WTC11 (cell line): ENCODE results near the gene ASTN2. TPM values are rescaled to one million over a fixed set of nuclear protein-coding genes. Genes with fewer than 3 reads are reported as not detected.

ENCODE experiments used
- ATAC-seq: fragments of 200-7000 bp; cut with Tn5 transposase; 2 replicates; pipeline ENCODE4 v1.10.0; 2021; ENCODE audit warnings: mild to moderate bottlenecking, moderate library complexity
- CTCF ChIA-PET: fragments of 300-600 bp; sonication (Branson Sonifier 250); formaldehyde crosslinking; loops from one replicate; lab custom pipeline; 2021; ENCODE audit warnings: antibody characterized with exemption; lab: Charles Lee
- POLR2A ChIA-PET: fragments of 350-600 bp; sonication (Branson Sonifier 250); formaldehyde crosslinking; loops from one replicate; lab custom pipeline; 2021; ENCODE audit warnings: antibody characterized with exemption; lab: Charles Lee
- DNase-seq: peaks from one replicate; pipeline ENCODE4 v3.0.0; 2021; ENCODE audit warnings: low spot score
- H3K27ac Mint-ChIP-seq: 2 replicates; pipeline ENCODE4 v1.8.0; 2021; ENCODE audit warnings: mixed read lengths
- H3K27me3 Mint-ChIP-seq: 2 replicates; pipeline ENCODE4 v1.8.0; 2021; ENCODE audit warnings: low read depth, mild to moderate bottlenecking, moderate library complexity, mixed read lengths
- H3K36me3 Mint-ChIP-seq: 2 replicates; pipeline ENCODE4 v1.8.0; 2021; ENCODE audit warnings: mixed read lengths
- H3K4me1 Mint-ChIP-seq: 2 replicates; pipeline ENCODE4 v1.8.0; 2022; ENCODE audit warnings: mixed read lengths
- H3K4me3 Mint-ChIP-seq: 2 replicates; pipeline ENCODE4 v1.8.0; 2021; ENCODE audit warnings: mild to moderate bottlenecking, moderate library complexity, mixed read lengths
- H3K9me3 Mint-ChIP-seq: 2 replicates; pipeline ENCODE4 v1.8.0; 2021; ENCODE audit warnings: mixed read lengths
- CREM ChIP-seq: sonication (generic); formaldehyde crosslinking; IDR thresholded peaks from 2 replicates; pipeline ENCODE4 v1.8.1; 2022; ENCODE audit warnings: mild to moderate bottlenecking, missing genetic modification reagents, moderate library complexity
- EMX1 ChIP-seq: fragments of 250-450 bp; sonication (Bioruptor Pico); IDR thresholded peaks from 2 replicates; pipeline ENCODE4 v1.8.0; 2021; ENCODE audit warnings: mild to moderate bottlenecking
- HMGA2 ChIP-seq: fragments of 250-450 bp; sonication (Bioruptor Pico); IDR thresholded peaks from 2 replicates; pipeline ENCODE4 v1.4.0; 2021; ENCODE audit warnings: mild to moderate bottlenecking, moderate library complexity
- NR2C2 ChIP-seq: sonication (generic); formaldehyde crosslinking; IDR thresholded peaks from 2 replicates; pipeline ENCODE4 v1.8.0; 2022; ENCODE audit warnings: mild to moderate bottlenecking, missing genetic modification reagents
- NR3C1 ChIP-seq: sonication (generic); formaldehyde crosslinking; conservative IDR thresholded peaks from 2 replicates; pipeline ENCODE4 v1.8.1; 2023; ENCODE audit warnings: low read depth, mild to moderate bottlenecking, missing genetic modification reagents
- ZBTB21 ChIP-seq: sonication (generic); formaldehyde crosslinking; IDR thresholded peaks from 2 replicates; pipeline ENCODE4 v1.8.1; 2023; ENCODE audit warnings: mild to moderate bottlenecking, missing genetic modification reagents, borderline replicate concordance
- ZNF263 ChIP-seq: sonication (generic); formaldehyde crosslinking; IDR thresholded peaks from 2 replicates; pipeline ENCODE4 v1.8.1; 2022; ENCODE audit warnings: low read depth, mild to moderate bottlenecking, moderate library complexity, missing genetic modification reagents
- ZNF671 ChIP-seq: fragments of 250-450 bp; sonication (Bioruptor Pico); IDR thresholded peaks from 2 replicates; pipeline ENCODE4 v1.8.0; 2021; ENCODE audit warnings: mild to moderate bottlenecking
- total RNA-seq: library from RNA; stranded (reverse); gene quantifications from 3 replicates; pipeline ENCODE4 v1.2.3, GENCODE V29; 2021
- TF ChIP-seq, protein P1 (sequence below): sonication (generic); formaldehyde crosslinking; IDR thresholded peaks from 2 replicates; pipeline ENCODE4 v1.8.0; 2022; ENCODE audit warnings: missing genetic modification reagents
- TF ChIP-seq, protein P2 (sequence below): sonication (generic); formaldehyde crosslinking; IDR thresholded peaks from 2 replicates; pipeline ENCODE4 v1.8.0; 2023; ENCODE audit warnings: mild to moderate bottlenecking, missing genetic modification reagents
- TF ChIP-seq, protein P3 (sequence below): sonication (generic); formaldehyde crosslinking; IDR thresholded peaks from 2 replicates; pipeline ENCODE4 v1.8.1; 2023; ENCODE audit warnings: mild to moderate bottlenecking, missing genetic modification reagents, moderate library complexity
- TF ChIP-seq, protein P4 (sequence below): fragments of 250-450 bp; sonication (Bioruptor Pico); IDR thresholded peaks from 2 replicates; pipeline ENCODE4 v1.8.0; 2021; ENCODE audit warnings: mild to moderate bottlenecking
- TF ChIP-seq, protein P5 (sequence below): sonication (generic); formaldehyde crosslinking; IDR thresholded peaks from 2 replicates; pipeline ENCODE4 v1.8.0; 2023; ENCODE audit warnings: missing genetic modification reagents
- TF ChIP-seq, protein P6 (sequence below): sonication (generic); formaldehyde crosslinking; IDR thresholded peaks from 2 replicates; pipeline ENCODE4 v1.8.1; 2022; ENCODE audit warnings: mild to moderate bottlenecking, moderate library complexity, missing genetic modification reagents
- TF ChIP-seq, protein P7 (sequence below): fragments of 250-450 bp; sonication (Bioruptor Pico); conservative IDR thresholded peaks from 2 replicates; pipeline ENCODE4 v1.9.0; 2021; ENCODE audit warnings: mild to moderate bottlenecking

Gene ASTN2
- total RNA-seq, 1 experiment from 2014 or later = 16.2 TPM

DNA sequence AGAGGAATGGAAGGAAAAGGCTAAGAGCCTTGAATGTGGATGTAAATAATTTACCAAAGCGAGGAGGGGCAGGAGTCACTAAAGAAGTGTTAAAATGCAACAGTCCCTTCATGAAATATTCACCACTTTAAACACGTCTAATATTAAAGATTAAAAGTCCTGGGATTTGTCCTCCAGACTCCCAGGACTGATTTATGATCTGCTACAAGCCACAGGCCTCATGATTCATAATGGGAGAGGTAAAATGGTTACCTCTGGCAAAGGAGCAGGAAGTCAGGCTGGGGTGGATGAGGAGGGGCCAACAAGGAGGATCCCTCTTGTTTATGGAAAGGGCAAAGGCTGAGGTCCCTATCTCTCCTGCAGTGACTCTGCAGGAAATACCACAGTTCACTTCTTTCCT, 435.4 kb downstream of the ASTN2 start:
- Mint-ChIP-seq H3K36me3 (no peaks in the 10 kb centered on the region), H3K27ac (no peak overlapping the region), H3K4me3 (no peak overlapping the region), H3K9me3 (no peaks in the 10 kb centered on the region), H3K4me1 (peaks cover 11% of the 10 kb centered on the region), H3K27me3 (no peaks in the 10 kb centered on the region)
- CTCF ChIA-PET = no interaction called here
- POLR2A ChIA-PET = no interaction called here
- TF ChIP-seq, protein P1, sequence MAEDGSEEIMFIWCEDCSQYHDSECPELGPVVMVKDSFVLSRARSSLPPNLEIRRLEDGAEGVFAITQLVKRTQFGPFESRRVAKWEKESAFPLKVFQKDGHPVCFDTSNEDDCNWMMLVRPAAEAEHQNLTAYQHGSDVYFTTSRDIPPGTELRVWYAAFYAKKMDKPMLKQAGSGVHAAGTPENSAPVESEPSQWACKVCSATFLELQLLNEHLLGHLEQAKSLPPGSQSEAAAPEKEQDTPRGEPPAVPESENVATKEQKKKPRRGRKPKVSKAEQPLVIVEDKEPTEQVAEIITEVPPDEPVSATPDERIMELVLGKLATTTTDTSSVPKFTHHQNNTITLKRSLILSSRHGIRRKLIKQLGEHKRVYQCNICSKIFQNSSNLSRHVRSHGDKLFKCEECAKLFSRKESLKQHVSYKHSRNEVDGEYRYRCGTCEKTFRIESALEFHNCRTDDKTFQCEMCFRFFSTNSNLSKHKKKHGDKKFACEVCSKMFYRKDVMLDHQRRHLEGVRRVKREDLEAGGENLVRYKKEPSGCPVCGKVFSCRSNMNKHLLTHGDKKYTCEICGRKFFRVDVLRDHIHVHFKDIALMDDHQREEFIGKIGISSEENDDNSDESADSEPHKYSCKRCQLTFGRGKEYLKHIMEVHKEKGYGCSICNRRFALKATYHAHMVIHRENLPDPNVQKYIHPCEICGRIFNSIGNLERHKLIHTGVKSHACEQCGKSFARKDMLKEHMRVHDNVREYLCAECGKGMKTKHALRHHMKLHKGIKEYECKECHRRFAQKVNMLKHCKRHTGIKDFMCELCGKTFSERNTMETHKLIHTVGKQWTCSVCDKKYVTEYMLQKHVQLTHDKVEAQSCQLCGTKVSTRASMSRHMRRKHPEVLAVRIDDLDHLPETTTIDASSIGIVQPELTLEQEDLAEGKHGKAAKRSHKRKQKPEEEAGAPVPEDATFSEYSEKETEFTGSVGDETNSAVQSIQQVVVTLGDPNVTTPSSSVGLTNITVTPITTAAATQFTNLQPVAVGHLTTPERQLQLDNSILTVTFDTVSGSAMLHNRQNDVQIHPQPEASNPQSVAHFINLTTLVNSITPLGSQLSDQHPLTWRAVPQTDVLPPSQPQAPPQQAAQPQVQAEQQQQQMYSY (CRISPR knock-in tag) = no peak
- TF ChIP-seq CREM (CRISPR knock-in tag) (no peak), NR3C1 (CRISPR knock-in tag) (no peak), ZNF263 (CRISPR knock-in tag) (no peak)
- TF ChIP-seq, protein P2, sequence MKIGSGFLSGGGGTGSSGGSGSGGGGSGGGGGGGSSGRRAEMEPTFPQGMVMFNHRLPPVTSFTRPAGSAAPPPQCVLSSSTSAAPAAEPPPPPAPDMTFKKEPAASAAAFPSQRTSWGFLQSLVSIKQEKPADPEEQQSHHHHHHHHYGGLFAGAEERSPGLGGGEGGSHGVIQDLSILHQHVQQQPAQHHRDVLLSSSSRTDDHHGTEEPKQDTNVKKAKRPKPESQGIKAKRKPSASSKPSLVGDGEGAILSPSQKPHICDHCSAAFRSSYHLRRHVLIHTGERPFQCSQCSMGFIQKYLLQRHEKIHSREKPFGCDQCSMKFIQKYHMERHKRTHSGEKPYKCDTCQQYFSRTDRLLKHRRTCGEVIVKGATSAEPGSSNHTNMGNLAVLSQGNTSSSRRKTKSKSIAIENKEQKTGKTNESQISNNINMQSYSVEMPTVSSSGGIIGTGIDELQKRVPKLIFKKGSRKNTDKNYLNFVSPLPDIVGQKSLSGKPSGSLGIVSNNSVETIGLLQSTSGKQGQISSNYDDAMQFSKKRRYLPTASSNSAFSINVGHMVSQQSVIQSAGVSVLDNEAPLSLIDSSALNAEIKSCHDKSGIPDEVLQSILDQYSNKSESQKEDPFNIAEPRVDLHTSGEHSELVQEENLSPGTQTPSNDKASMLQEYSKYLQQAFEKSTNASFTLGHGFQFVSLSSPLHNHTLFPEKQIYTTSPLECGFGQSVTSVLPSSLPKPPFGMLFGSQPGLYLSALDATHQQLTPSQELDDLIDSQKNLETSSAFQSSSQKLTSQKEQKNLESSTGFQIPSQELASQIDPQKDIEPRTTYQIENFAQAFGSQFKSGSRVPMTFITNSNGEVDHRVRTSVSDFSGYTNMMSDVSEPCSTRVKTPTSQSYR (CRISPR knock-in tag) = no peak
- TF ChIP-seq, protein P3, sequence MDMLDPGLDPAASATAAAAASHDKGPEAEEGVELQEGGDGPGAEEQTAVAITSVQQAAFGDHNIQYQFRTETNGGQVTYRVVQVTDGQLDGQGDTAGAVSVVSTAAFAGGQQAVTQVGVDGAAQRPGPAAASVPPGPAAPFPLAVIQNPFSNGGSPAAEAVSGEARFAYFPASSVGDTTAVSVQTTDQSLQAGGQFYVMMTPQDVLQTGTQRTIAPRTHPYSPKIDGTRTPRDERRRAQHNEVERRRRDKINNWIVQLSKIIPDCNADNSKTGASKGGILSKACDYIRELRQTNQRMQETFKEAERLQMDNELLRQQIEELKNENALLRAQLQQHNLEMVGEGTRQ (CRISPR knock-in tag) = no peak
- TF ChIP-seq, protein P4, sequence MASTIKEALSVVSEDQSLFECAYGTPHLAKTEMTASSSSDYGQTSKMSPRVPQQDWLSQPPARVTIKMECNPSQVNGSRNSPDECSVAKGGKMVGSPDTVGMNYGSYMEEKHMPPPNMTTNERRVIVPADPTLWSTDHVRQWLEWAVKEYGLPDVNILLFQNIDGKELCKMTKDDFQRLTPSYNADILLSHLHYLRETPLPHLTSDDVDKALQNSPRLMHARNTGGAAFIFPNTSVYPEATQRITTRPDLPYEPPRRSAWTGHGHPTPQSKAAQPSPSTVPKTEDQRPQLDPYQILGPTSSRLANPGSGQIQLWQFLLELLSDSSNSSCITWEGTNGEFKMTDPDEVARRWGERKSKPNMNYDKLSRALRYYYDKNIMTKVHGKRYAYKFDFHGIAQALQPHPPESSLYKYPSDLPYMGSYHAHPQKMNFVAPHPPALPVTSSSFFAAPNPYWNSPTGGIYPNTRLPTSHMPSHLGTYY (CRISPR knock-in tag) = no peak
- TF ChIP-seq, protein P5, sequence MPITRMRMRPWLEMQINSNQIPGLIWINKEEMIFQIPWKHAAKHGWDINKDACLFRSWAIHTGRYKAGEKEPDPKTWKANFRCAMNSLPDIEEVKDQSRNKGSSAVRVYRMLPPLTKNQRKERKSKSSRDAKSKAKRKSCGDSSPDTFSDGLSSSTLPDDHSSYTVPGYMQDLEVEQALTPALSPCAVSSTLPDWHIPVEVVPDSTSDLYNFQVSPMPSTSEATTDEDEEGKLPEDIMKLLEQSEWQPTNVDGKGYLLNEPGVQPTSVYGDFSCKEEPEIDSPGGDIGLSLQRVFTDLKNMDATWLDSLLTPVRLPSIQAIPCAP (CRISPR knock-in tag) = no peak
- no peak for DNase-seq
- ATAC-seq = peak; percentile 72

DNA sequence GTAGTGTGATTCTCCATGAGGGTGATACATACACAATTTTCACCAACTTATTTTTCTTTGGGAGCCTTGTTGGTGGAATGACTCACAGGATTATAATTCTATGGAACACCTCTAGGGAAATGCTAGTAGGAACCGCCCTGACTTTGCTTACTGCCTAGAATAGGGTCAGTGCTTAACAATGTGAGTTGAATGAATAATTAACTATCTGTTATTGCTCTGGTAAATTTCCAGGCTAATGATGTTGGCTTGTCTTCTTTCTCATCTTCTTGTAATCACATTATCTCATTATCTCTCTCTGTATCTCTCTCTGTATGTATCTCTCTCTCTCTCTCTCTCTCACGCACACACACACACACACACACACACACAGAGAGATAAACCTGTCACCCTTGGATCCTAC, 436.7 kb downstream of the ASTN2 start:
- POLR2A ChIA-PET = no interaction called here
- H3K36me3 Mint-ChIP-seq = no peaks in the 10 kb centered on the region
- H3K27ac Mint-ChIP-seq = no peak overlapping the region
- DNase-seq (no peak), ATAC-seq (no peak)
- H3K4me3 Mint-ChIP-seq = no peak overlapping the region
- CTCF ChIA-PET = no interaction called here
- TF ChIP-seq NR2C2 (CRISPR knock-in tag) (no peak), ZBTB21 (no peak)
- H3K27me3 Mint-ChIP-seq = no peaks in the 10 kb centered on the region
- no peaks in the 10 kb centered on the region for H3K9me3 Mint-ChIP-seq
- peaks cover 11% of the 10 kb centered on the region for H3K4me1 Mint-ChIP-seq

DNA sequence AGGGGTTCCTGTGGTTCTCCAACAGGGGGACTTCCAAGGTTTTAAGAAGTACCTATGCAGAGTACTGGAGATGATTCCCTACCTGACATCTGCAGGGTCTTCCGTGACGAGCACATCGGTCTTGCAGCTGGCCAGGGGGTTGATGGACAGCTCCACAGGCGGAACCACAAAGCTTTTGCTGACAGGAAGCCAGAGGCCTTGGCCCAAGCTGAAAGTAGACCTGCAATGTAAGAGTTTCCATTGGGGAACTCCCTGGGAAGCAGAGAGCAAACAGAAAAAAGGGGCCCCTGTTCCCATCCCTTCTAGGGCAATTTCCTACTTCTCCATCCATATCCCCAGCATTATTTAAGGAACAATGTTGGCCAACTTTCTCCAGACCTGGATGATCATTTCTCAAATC, 439.7 kb downstream of the ASTN2 start:
- CTCF ChIA-PET = no interaction called here
- POLR2A ChIA-PET = no interaction called here
- TF ChIP-seq, protein P6, sequence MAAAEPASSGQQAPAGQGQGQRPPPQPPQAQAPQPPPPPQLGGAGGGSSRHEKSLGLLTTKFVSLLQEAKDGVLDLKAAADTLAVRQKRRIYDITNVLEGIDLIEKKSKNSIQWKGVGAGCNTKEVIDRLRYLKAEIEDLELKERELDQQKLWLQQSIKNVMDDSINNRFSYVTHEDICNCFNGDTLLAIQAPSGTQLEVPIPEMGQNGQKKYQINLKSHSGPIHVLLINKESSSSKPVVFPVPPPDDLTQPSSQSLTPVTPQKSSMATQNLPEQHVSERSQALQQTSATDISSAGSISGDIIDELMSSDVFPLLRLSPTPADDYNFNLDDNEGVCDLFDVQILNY (CRISPR knock-in tag) = no peak
- no peak for TF ChIP-seq HMGA2
- TF ChIP-seq, protein P2 (CRISPR knock-in tag) = no peak
- TF ChIP-seq ZNF671 = no peak
- TF ChIP-seq EMX1 (CRISPR knock-in tag) = no peak
- TF ChIP-seq, protein P7, sequence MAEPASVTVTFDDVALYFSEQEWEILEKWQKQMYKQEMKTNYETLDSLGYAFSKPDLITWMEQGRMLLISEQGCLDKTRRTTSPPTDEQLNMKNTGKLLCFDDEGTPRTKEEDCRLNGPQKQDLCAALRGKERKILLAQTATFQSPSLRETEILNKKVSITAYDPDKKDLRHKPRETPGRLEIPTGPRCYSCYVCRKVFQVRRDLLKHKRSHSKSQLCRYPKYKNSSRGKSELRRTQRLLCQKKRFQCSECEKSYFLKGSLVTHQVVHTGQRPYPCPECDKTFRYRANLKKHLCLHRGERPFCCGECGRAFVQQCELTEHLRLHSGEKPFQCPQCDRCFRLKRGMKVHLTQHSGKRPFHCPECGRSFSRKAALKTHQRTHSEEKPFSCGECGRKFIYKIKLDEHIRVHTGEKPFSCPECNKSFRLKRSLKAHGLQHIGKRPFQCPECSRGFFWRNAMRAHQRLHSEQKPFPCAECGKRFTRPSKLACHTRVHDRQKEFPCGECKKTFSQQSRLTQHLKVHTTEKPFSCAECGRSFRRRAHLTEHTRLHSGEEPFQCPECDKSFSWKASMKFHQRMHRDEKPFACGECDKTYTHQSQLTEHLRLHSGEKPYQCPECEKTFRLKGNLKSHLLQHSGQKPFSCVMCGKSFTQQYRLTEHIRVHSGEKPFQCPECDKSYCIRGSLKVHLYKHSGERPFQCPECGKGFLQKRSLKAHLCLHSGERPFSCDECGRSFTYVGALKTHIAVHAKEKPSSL (CRISPR knock-in tag) = no peak

More for the DNA sequence above, 439.7 kb downstream of the ASTN2 start:
- H3K4me1 Mint-ChIP-seq = peaks cover 14% of the 10 kb centered on the region
- DNase-seq (no peak), ATAC-seq (no peak)
- no peak overlapping the region for H3K27ac Mint-ChIP-seq
- H3K9me3 Mint-ChIP-seq = no peaks in the 10 kb centered on the region
- H3K27me3 Mint-ChIP-seq = no peaks in the 10 kb centered on the region
- no peak overlapping the region for H3K4me3 Mint-ChIP-seq
- no peaks in the 10 kb centered on the region for H3K36me3 Mint-ChIP-seq
